HUES48 (cell line): ENCODE results near the gene TMEM269.

Source experiments
- H3K27ac ChIP-seq: one replicate; pipeline ENCODE4 v1.7.0; 2013; ENCODE audit warnings: low read depth, low read length, inconsistent platforms
- H3K27me3 ChIP-seq: 2 replicates; pipeline ENCODE4 v1.6.1; 2013; ENCODE audit warnings: mild to moderate bottlenecking, low read length; ENCODE audit not compliant: control insufficient read depth, insufficient read depth
- H3K36me3 ChIP-seq: 2 replicates; pipeline ENCODE4 v1.6.1; 2013; ENCODE audit warnings: low read length; ENCODE audit not compliant: control insufficient read depth, insufficient read depth
- H3K4me1 ChIP-seq: 2 replicates; pipeline ENCODE4 v1.6.1; 2013; ENCODE audit warnings: mild to moderate bottlenecking, low read length; ENCODE audit not compliant: control insufficient read depth, insufficient read depth
- H3K4me3 ChIP-seq: 2 replicates; pipeline ENCODE4 v1.5.1; 2013; ENCODE audit warnings: mild to moderate bottlenecking, low read depth, low read length
- H3K9ac ChIP-seq: 2 replicates; pipeline ENCODE4 v1.6.1; 2013; ENCODE audit warnings: mild to moderate bottlenecking, low read depth, low read length, moderate library complexity
- H3K9me3 ChIP-seq: 2 replicates; pipeline ENCODE4 v1.6.1; 2013; ENCODE audit warnings: low read length; ENCODE audit not compliant: control insufficient read depth, insufficient read depth

TMEM269 gene

DNA sequence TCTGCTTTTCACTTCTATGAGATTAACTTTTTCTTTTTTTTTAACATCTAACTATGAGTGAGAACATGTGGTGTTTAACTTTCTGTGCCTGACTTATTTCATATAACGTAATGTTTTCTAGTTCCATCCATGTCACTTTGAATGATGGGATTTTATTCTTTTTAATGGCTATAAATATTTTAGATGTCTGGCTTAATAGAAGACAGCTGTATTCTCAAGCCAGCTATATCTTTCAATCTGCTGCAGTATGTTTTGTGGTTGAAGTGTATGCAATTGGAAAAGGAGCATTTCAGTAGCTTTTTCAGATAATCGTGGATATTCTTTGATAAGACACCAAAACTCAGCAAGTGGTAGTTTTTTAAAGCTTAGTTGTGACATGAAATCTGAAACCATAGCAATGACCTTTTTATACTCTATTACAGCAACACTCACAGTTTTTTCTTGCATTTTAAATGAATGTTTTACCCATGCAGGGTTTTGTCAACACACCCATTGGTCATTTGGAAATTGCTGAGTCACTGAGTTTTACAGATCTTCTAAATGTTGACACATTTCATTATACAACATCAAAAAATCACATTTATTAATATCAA is 38.1 kb downstream of the TMEM269 start:
- no peaks in the 10 kb centered on the region for H3K9me3 ChIP-seq
- H3K4me3 ChIP-seq: no peak overlapping the region
- H3K27ac ChIP-seq: no peak overlapping the region
- no peaks in the 10 kb centered on the region for H3K36me3 ChIP-seq
- no peak overlapping the region for H3K9ac ChIP-seq
- no peaks in the 10 kb centered on the region for H3K4me1 ChIP-seq
- H3K27me3 ChIP-seq: no peaks in the 10 kb centered on the region

DNA sequence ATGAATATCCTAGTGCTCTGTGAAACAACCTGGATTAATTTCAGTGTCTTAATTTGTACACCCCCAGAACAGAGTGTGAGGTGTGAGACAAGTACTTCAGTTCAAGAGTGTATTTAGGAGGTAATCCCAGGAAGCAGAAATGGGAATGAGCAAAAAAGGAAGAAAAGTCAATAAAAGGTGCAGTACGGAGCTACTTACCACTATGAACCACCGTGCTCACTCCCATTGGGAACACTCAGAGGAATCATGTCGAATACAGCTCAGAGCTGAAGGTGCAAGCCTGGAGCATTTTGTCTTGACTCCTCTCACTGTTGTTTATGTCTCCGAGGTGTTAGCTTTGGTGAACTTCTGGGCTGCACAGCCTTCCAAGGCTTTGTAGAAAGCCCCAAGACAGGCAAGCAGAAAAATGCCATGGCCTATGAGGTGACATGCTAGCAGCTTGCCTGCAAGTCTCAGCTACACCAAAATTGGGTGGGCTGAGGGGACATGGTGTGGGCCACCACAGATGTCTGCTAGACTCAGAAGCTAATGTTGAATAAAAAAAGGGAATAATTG is 39.8 kb downstream of the TMEM269 start:
- no peaks in the 10 kb centered on the region for H3K4me1 ChIP-seq
- no peak overlapping the region for H3K9ac ChIP-seq
- H3K4me3 ChIP-seq: no peak overlapping the region
- H3K27me3 ChIP-seq: no peaks in the 10 kb centered on the region
- H3K27ac ChIP-seq: no peak overlapping the region
- no peaks in the 10 kb centered on the region for H3K36me3 ChIP-seq
- no peaks in the 10 kb centered on the region for H3K9me3 ChIP-seq

DNA sequence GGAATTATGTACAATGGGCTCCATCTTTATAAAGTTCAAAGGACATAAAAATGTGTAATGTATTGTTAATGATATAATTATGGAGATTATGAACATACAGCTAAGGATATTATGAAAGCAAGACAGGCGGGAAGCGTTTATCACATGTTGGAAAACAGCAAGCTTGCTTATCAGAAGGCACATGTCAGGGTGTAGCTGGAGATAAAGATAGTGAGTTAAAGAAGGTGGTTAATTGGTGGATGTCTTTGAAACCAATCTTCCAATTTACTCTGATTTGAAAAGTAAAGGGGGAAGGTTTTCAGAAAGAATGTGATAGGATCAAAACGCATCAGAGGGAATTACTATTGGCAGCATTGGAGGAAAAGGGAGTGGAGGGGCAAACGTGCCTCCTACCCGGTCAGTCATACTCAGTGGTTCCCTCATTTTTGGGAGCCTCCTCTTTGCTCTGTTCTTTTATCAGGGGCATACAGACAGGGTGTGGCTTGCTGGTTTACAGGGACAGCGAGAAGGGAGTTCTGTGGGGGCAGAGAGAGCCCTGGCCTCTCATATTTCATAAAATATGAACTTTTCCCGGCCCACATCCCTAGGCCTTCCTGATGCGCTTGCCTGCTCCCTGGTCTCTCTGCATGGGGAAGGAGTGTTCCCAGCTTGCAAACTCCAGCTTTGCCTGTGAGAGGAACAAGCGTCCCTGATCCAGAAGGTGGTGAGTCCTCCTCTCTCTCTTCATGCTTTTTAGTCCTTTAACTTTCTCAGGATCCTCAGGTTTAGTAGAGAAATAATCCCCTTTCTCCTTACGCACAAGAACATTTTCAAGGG is 40.5 kb downstream of the TMEM269 start:
- no peaks in the 10 kb centered on the region for H3K9me3 ChIP-seq
- H3K36me3 ChIP-seq: no peaks in the 10 kb centered on the region
- no peaks in the 10 kb centered on the region for H3K27me3 ChIP-seq
- no peak overlapping the region for H3K4me3 ChIP-seq
- H3K4me1 ChIP-seq: no peaks in the 10 kb centered on the region
- H3K27ac ChIP-seq: no peak overlapping the region
- no peak overlapping the region for H3K9ac ChIP-seq

DNA sequence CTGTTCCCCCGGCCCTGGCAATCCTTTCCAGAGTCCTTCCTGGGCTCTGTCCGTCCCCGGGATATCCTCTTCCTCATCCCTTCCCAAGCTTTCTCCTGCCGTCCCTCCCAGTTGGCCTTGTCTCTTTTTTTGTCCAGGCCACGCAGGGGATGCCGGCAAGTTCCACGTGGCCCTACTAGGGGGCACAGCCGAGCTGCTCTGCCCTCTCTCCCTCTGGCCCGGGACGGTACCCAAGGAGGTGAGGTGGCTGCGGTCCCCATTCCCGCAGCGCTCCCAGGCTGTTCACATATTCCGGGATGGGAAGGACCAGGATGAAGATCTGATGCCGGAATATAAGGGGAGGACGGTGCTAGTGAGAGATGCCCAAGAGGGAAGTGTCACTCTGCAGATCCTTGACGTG is 45.8 kb downstream of the TMEM269 start:
- Histone ChIP-seq H3K4me1 (no peaks in the 10 kb centered on the region), H3K4me3 (no peak overlapping the region), H3K9ac (no peak overlapping the region), H3K9me3 (no peaks in the 10 kb centered on the region), H3K27me3 (no peaks in the 10 kb centered on the region), H3K27ac (no peak overlapping the region), H3K36me3 (no peaks in the 10 kb centered on the region)

DNA sequence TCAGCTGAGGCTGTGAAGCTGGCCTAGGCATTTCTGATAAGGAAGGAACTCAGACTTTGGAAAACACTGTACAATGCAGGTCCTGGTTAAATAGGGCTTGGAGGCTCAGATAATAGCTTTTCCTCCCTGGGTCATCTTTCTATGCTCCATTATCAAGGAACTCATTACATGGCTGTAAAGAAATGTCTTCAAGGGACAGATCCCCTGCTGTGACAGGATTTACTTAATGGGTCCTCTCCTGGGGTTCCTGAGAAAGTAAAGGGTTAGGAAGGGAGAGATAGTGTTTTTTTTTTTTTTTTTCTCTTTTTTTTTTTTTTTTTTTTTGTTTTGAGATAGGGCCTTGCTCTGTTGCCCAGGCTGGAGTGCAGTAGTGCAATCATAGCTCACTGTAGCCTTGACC is 46.5 kb downstream of the TMEM269 start:
- H3K36me3 ChIP-seq: no peaks in the 10 kb centered on the region
- H3K27ac ChIP-seq: no peak overlapping the region

DNA sequence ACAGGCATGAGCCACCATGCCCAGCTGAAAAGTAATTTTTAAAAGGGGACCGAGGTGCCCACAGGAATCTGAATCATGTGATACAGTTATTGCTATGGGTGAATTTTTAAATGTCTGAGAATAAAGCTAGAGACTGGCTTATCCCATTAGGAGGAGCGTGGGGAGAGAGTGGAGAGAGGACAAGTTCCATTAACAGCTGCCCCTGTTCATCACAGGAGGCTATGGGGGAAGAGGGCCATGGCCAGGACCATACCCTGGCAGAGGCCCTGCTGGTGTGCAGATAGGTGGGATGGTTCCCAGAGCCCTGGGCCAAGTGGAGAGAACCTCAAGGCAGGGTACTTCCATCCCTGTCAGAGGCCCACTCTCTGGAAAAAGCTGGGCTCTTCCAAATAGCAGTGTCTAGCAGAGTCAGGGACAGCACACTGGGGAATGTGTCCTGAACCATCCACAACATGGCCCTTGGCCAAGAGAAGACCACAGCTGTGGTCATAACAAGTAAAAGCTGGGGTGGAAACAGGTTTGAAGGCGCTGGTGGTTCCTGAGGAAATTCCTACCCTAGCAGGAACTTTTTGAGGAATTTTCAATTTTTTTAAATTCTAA is 48.0 kb downstream of the TMEM269 start:
- no peak overlapping the region for H3K4me3 ChIP-seq
- H3K9ac ChIP-seq: no peak overlapping the region
- H3K27me3 ChIP-seq: no peaks in the 10 kb centered on the region
- H3K27ac ChIP-seq: no peak overlapping the region
- H3K36me3 ChIP-seq: no peaks in the 10 kb centered on the region
- H3K4me1 ChIP-seq: no peaks in the 10 kb centered on the region
- H3K9me3 ChIP-seq: no peaks in the 10 kb centered on the region

More for the DNA sequence above, 46.5 kb downstream of the TMEM269 start:
- H3K4me1 ChIP-seq: no peaks in the 10 kb centered on the region
- no peaks in the 10 kb centered on the region for H3K27me3 ChIP-seq
- no peaks in the 10 kb centered on the region for H3K9me3 ChIP-seq
- H3K4me3 ChIP-seq: no peak overlapping the region
- no peak overlapping the region for H3K9ac ChIP-seq

DNA sequence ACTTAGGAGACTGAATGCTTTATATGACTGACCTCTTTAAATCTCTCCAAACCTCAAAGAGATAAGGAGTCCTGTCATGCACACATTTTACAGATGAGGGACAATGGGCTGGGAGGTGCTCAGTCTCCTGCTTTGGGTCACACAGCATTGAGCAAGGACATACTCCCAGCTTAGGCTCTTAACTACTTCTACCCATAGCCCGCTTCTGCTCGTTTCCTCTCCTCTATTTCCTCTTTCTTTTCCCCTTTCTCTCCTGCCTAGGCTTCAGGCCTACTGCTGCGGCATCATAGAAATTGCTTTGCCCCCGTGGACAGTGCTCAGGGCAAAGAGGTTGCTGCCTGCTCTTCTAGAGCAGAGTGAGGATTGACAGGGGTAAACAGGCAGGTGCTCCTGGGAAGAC is 49.2 kb downstream of the TMEM269 start:
- no peaks in the 10 kb centered on the region for H3K27me3 ChIP-seq
- no peak overlapping the region for H3K9ac ChIP-seq
- H3K27ac ChIP-seq: no peak overlapping the region
- no peaks in the 10 kb centered on the region for H3K4me1 ChIP-seq
- H3K36me3 ChIP-seq: no peaks in the 10 kb centered on the region
- no peaks in the 10 kb centered on the region for H3K9me3 ChIP-seq
- H3K4me3 ChIP-seq: no peak overlapping the region

DNA sequence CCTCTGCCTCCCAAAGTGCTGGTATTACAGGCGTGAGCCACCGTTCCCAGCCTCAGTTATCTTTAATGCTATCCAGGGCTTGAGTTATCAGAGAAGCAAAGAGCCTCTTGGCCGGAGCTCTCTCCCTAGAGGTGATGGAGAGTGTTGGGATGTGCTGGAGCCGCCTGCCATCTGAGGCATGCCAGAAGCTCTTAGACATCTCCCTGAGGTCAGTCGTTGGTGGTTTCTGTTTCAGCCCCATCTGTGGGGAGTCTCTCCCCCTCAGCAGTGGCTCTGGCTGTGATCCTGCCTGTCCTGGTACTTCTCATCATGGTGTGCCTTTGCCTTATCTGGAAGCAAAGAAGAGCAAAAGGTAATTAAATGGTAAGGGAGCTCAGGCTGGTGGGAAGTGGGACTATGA is 50.0 kb downstream of the TMEM269 start:
- no peaks in the 10 kb centered on the region for H3K4me1 ChIP-seq
- H3K9ac ChIP-seq: no peak overlapping the region
- H3K27ac ChIP-seq: no peak overlapping the region
- H3K27me3 ChIP-seq: no peaks in the 10 kb centered on the region
- H3K9me3 ChIP-seq: no peaks in the 10 kb centered on the region
- no peaks in the 10 kb centered on the region for H3K36me3 ChIP-seq
- no peak overlapping the region for H3K4me3 ChIP-seq

DNA sequence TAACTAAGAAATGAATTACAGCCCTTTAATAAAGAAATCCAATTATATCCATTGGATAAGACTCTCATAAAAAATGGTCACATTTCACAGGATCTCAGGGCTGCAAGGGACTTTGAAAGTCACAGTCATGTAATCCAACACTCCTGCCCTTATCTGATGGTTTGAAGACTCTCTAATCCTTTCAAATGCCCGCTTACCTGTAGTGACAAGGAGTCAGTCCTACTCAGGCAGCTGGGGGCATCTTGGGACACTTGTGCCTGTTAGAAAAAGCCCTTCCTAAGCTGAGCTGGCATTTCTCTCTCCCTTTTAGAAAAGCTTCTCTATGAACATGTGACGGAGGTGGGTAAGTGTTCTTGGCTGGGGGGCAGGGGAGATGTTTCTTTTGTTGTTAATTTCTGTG is 50.6 kb downstream of the TMEM269 start:
- H3K27me3 ChIP-seq: no peaks in the 10 kb centered on the region
- H3K9me3 ChIP-seq: no peaks in the 10 kb centered on the region
- H3K27ac ChIP-seq: no peak overlapping the region
- H3K4me1 ChIP-seq: no peaks in the 10 kb centered on the region
- H3K9ac ChIP-seq: no peak overlapping the region
- H3K4me3 ChIP-seq: no peak overlapping the region
- no peaks in the 10 kb centered on the region for H3K36me3 ChIP-seq

DNA sequence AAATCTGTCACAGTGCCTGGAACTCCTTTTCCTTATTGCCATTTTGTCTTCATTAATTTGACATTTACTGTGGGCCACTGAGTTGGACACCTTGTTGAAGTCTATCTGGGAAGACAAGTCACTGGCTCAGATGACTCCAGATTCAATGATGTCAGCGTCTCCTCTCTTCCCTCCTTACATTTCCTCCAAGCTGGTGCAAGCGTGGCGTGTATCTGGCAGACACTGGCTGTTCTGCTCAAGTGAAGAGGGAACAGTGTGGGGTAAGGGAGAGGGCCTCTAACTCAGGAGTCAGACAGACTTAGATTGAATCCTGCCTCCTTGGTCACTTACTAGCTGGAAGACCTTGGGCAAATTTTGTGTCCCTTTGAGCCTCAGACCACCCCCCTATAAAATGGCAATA is 52.9 kb downstream of the TMEM269 start:
- no peak overlapping the region for H3K4me3 ChIP-seq
- H3K36me3 ChIP-seq: no peaks in the 10 kb centered on the region
- H3K27ac ChIP-seq: no peak overlapping the region

More for the DNA sequence above, 52.9 kb downstream of the TMEM269 start:
- Histone ChIP-seq H3K27me3 (no peaks in the 10 kb centered on the region), H3K9me3 (no peaks in the 10 kb centered on the region), H3K4me1 (no peaks in the 10 kb centered on the region), H3K9ac (no peak overlapping the region)
